ENCODE measurements around the gene KIRREL1. TPM values are rescaled to one million over a fixed set of nuclear protein-coding genes. Genes with fewer than 3 reads are reported as not detected.

KIRREL1 gene
- total RNA-seq, 1 donor from 2014 or later: 122 TPM

GRCh38 chr1:158147869-158148268 is 154.4 kb downstream of the KIRREL1 start:
- H3K9me3 Mint-ChIP-seq (ENCODE audit: unreplicated experiment): no peaks in the 10 kb centered on the region
- no peak overlapping the region for H3K27ac Mint-ChIP-seq (ENCODE audit: unreplicated experiment)
- no peak for TF ChIP-seq CTCF (IDR thresholded peaks at IDR 0.05)
- DNase-seq (ENCODE audit: extremely low spot score, unreplicated experiment): no peak
- no peak overlapping the region for H3K4me3 Mint-ChIP-seq (ENCODE audit: unreplicated experiment)
- H3K27me3 Mint-ChIP-seq (ENCODE audit: unreplicated experiment): peaks cover 17% of the 10 kb centered on the region
- peaks cover 30% of the 10 kb centered on the region for H3K4me1 Mint-ChIP-seq (ENCODE audit: unreplicated experiment)
- H3K36me3 Mint-ChIP-seq (ENCODE audit: unreplicated experiment): no peaks in the 10 kb centered on the region

- DNase-seq (ENCODE audit: extremely low spot score, unreplicated experiment): no peak
- no peak for TF ChIP-seq CTCF (IDR thresholded peaks at IDR 0.05)
- no peaks in the 10 kb centered on the region for H3K36me3 Mint-ChIP-seq (ENCODE audit: unreplicated experiment)
- no peak overlapping the region for H3K27ac Mint-ChIP-seq (ENCODE audit: unreplicated experiment)
- peaks cover 30% of the 10 kb centered on the region for H3K4me1 Mint-ChIP-seq (ENCODE audit: unreplicated experiment)
- H3K9me3 Mint-ChIP-seq (ENCODE audit: unreplicated experiment): no peaks in the 10 kb centered on the region
- peak overlapping the region; percentile 76 for H3K4me3 Mint-ChIP-seq (ENCODE audit: unreplicated experiment)
- H3K27me3 Mint-ChIP-seq (ENCODE audit: unreplicated experiment): peaks cover 21% of the 10 kb centered on the region
Observed at GRCh38 chr1:158148468-158148867, 155.0 kb downstream of the KIRREL1 start.

- Mint-ChIP-seq H3K4me3 (ENCODE audit: unreplicated experiment) (peak overlapping the region; percentile 76), H3K4me1 (ENCODE audit: unreplicated experiment) (peaks cover 30% of the 10 kb centered on the region), H3K27me3 (ENCODE audit: unreplicated experiment) (peaks cover 28% of the 10 kb centered on the region), H3K36me3 (ENCODE audit: unreplicated experiment) (no peaks in the 10 kb centered on the region), H3K9me3 (ENCODE audit: unreplicated experiment) (no peaks in the 10 kb centered on the region), H3K27ac (ENCODE audit: unreplicated experiment) (peak overlapping the region; percentile 62)
- no peak for DNase-seq (ENCODE audit: extremely low spot score, unreplicated experiment)
- TF ChIP-seq CTCF (IDR thresholded peaks at IDR 0.05): no peak
Observed at GRCh38 chr1:158149175-158149574, 155.7 kb downstream of the KIRREL1 start.

Other genes starting within 250 kb of the KIRREL1 start
- not detected in 2 replicates for gene FCRL2, start 216.5 kb upstream of the KIRREL1 start, total RNA-seq
- not detected in 2 replicates for gene FCRL1, start 173.5 kb upstream of the KIRREL1 start, total RNA-seq
- gene CD5L, start 151.8 kb upstream of the KIRREL1 start, total RNA-seq: not detected in 2 replicates
- gene CD1D, start 187.2 kb downstream of the KIRREL1 start, total RNA-seq: not detected in 2 replicates

Measured in osteocyte (in vitro differentiated cells).